Measurements from ENCODE around the gene MYBPC2.

DNA sequence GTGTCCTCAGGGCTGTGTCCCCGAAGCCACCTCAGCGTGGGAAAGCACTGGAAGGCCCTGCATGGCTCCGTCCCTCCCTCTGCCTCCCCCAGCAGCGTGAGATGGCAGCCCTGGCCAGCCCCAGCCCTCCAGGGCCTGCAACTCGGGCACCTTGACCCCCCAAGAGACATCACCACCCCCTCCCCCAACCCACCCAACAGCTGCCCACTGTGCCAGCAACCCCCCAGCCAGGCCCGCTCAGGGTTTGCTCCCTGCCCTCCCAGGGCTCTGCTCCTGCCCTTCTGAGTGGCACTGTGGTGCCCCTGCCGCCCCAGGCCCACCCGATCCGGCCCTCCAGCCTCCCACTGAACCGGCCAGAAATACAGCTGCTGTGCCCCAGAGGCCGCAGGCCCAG is 82.5 kb downstream of the MYBPC2 start:
- TF ChIP-seq, protein P1, sequence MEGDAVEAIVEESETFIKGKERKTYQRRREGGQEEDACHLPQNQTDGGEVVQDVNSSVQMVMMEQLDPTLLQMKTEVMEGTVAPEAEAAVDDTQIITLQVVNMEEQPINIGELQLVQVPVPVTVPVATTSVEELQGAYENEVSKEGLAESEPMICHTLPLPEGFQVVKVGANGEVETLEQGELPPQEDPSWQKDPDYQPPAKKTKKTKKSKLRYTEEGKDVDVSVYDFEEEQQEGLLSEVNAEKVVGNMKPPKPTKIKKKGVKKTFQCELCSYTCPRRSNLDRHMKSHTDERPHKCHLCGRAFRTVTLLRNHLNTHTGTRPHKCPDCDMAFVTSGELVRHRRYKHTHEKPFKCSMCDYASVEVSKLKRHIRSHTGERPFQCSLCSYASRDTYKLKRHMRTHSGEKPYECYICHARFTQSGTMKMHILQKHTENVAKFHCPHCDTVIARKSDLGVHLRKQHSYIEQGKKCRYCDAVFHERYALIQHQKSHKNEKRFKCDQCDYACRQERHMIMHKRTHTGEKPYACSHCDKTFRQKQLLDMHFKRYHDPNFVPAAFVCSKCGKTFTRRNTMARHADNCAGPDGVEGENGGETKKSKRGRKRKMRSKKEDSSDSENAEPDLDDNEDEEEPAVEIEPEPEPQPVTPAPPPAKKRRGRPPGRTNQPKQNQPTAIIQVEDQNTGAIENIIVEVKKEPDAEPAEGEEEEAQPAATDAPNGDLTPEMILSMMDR (IDR thresholded peaks at IDR 0.05; ENCODE audit: borderline replicate concordance, extremely low read depth, low read length, poor library complexity, severe bottlenecking) = no peak
- no peak for TF ChIP-seq EZH2 (IDR thresholded peaks at IDR 0.05; ENCODE audit: borderline replicate concordance, low read depth, low read length, severe bottlenecking)
